Measurements from ENCODE around the gene OR2A5. TPM values are rescaled to one million over a fixed set of nuclear protein-coding genes. Genes with fewer than 3 reads are reported as not detected.
"Not testable (repeated sequence)": the region's sequence is repeated elsewhere in the genome, so short reads cannot be mapped to it uniquely, and the experiment has no call there.

Gene OR2A5
- total RNA-seq, 4 donors from 2014 or later, result not detected

DNA sequence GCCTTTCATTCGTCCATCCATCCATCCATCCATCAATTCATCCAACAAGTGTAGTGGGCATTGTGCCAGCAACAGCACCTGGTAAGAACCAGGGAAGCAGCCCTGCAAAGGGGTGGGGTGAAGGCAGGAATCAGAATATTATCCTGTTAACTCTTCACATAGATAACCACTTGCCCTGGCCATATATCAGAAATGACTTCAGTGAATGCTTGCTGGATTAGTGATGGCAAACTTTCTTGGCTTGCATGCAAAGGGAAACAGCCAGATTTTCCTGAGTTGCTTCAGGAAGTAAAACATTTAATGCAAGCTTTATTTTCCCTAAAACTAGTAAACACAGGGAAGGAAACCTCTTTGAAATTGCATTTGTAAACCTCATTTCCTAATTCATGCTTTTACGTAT lies 743 bp downstream of the OR2A5 start:
- H3K9me3 ChIP-seq, result no peaks in the 10 kb centered on the region
- H3K4me3 ChIP-seq, result no peak overlapping the region
- H3K36me3 ChIP-seq, result no peaks in the 10 kb centered on the region
- in situ Hi-C loops (cut with MboI; ENCODE audit: low sequenced_read_pairs in 4 of 4) (no loop called here), intact Hi-C loops (cut with DNase I; ENCODE audit: low total_unique reads) (no loop called here)
- DNase-seq (no peak), ATAC-seq (no peak)
- H3K27ac ChIP-seq, result no peak overlapping the region
- TF ChIP-seq, protein P1, sequence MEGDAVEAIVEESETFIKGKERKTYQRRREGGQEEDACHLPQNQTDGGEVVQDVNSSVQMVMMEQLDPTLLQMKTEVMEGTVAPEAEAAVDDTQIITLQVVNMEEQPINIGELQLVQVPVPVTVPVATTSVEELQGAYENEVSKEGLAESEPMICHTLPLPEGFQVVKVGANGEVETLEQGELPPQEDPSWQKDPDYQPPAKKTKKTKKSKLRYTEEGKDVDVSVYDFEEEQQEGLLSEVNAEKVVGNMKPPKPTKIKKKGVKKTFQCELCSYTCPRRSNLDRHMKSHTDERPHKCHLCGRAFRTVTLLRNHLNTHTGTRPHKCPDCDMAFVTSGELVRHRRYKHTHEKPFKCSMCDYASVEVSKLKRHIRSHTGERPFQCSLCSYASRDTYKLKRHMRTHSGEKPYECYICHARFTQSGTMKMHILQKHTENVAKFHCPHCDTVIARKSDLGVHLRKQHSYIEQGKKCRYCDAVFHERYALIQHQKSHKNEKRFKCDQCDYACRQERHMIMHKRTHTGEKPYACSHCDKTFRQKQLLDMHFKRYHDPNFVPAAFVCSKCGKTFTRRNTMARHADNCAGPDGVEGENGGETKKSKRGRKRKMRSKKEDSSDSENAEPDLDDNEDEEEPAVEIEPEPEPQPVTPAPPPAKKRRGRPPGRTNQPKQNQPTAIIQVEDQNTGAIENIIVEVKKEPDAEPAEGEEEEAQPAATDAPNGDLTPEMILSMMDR (IDR thresholded peaks at IDR 0.05 in 4 of 5, conservative IDR thresholded peaks at IDR 0.05 in 1 of 5), result no peak
- TF ChIP-seq POLR2A (IDR thresholded peaks at IDR 0.05), result no peak
- H3K27me3 ChIP-seq, result no peaks in the 10 kb centered on the region
- H3K4me1 ChIP-seq, result no peaks in the 10 kb centered on the region

DNA sequence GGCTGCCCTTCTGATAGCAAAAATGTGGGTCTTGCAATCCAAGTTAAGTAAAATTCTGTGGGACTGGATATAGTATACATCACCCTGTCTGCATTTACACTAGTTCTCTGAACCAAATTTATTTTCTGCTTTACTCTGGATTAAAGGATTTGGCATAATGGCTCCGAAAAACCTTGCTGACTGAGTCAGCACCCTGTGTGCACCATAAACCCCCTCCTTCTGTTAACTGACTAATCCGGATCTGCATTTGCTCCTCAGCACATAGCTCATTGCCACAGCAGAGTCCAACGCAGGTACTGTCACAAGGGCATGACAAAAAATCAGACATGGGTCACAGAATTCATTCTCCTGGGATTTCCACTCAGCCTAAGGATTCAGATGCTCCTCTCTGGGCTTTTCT lies 1.3 kb downstream of the OR2A5 start:
- in situ Hi-C loops (cut with MboI; ENCODE audit: low sequenced_read_pairs in 4 of 4) (no loop called here), intact Hi-C loops (cut with DNase I; ENCODE audit: low total_unique reads) (no loop called here)
- TF ChIP-seq, protein P1 (IDR thresholded peaks at IDR 0.05 in 4 of 5, conservative IDR thresholded peaks at IDR 0.05 in 1 of 5), result no peak
- TF ChIP-seq POLR2A (IDR thresholded peaks at IDR 0.05), result no peak
- Histone ChIP-seq H3K36me3 (no peaks in the 10 kb centered on the region), H3K4me1 (no peaks in the 10 kb centered on the region), H3K9me3 (no peaks in the 10 kb centered on the region), H3K27me3 (no peaks in the 10 kb centered on the region), H3K4me3 (no peak overlapping the region), H3K27ac (no peak overlapping the region)
- no peak for DNase-seq
- ATAC-seq, result no peak

DNA sequence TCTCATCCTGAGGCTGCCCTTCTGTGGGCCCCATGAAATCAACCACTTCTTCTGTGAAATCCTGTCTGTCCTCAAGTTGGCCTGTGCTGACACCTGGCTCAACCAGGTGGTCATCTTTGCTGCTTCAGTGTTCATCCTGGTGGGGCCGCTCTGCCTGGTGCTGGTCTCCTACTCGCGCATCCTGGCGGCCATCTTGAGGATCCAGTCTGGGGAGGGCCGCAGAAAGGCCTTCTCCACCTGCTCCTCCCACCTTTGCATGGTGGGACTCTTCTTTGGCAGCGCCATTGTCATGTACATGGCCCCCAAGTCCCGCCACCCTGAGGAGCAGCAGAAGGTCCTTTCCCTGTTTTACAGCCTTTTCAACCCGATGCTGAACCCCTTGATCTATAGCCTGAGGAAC lies 2.1 kb downstream of the OR2A5 start:
- intact Hi-C loops (cut with DNase I; ENCODE audit: low total_unique reads); H3K27ac ChIP-seq; H3K4me3 ChIP-seq; H3K9me3 ChIP-seq; ATAC-seq; DNase-seq; in situ Hi-C loops (cut with MboI; ENCODE audit: low sequenced_read_pairs in 4 of 4); H3K27me3 ChIP-seq; H3K4me1 ChIP-seq; H3K36me3 ChIP-seq: not testable (repeated sequence)

DNA sequence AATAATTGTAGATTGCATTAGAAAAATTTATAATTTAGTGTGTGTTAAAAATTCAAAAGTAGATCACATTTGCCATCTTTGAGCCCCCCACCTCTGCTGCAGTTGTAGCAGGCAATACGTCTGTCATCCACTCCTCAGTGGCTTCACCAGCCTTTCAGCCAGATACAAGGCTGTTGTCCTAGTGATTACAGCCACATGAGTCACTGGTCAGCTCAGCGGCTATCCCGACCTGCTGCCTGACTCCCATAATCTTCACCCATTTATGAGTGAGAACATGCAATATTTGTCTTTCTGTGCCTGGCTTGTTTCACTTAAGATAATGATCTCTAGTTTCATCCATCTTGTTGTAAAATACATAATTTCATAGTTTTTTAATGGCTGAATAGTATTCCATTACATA lies 9.2 kb downstream of the OR2A5 start:
- no peak for DNase-seq
- Histone ChIP-seq H3K9me3 (no peaks in the 10 kb centered on the region), H3K4me1 (no peaks in the 10 kb centered on the region), H3K36me3 (no peaks in the 10 kb centered on the region), H3K4me3 (no peak overlapping the region), H3K27ac (no peak overlapping the region), H3K27me3 (no peaks in the 10 kb centered on the region)
- ATAC-seq, result no peak
- intact Hi-C loops (cut with DNase I; ENCODE audit: low total_unique reads), result no loop called here
- TF ChIP-seq, protein P1 (IDR thresholded peaks at IDR 0.05 in 4 of 5, conservative IDR thresholded peaks at IDR 0.05 in 1 of 5), result no peak
- no peak for TF ChIP-seq POLR2A (IDR thresholded peaks at IDR 0.05)
- in situ Hi-C loops (cut with MboI; ENCODE audit: low sequenced_read_pairs in 4 of 4), result no loop called here

DNA sequence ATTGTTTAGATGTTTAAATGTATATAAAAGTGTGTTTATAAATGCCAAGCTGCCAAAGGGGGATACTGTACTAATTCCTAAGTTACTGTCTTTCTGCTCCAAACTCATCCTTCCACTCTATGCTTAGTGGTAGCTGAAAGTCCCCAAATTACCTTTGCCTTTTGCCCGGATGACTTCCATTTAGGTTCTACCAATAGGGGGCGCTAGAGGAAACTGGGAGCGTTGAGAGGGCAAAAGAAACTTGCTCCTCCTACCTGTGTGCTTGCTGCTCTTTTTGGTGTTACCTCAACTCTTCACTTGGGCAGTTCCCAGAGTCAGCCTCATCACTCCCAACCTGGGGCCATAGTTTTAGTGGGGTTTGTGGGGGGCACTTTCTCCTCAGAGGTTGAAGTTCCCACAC lies 15.0 kb downstream of the OR2A5 start:
- H3K27ac ChIP-seq, result no peak overlapping the region
- no peaks in the 10 kb centered on the region for H3K27me3 ChIP-seq
- intact Hi-C loops (cut with DNase I; ENCODE audit: low total_unique reads) (no loop called here), in situ Hi-C loops (cut with MboI; ENCODE audit: low sequenced_read_pairs in 4 of 4) (no loop called here)
- H3K4me3 ChIP-seq, result no peak overlapping the region
- H3K36me3 ChIP-seq, result no peaks in the 10 kb centered on the region
- H3K9me3 ChIP-seq, result no peaks in the 10 kb centered on the region
- H3K4me1 ChIP-seq, result no peaks in the 10 kb centered on the region
- TF ChIP-seq, protein P1 (IDR thresholded peaks at IDR 0.05 in 4 of 5, conservative IDR thresholded peaks at IDR 0.05 in 1 of 5), result no peak
- no peak for TF ChIP-seq POLR2A (IDR thresholded peaks at IDR 0.05)
- DNase-seq (no peak), ATAC-seq (no peak)
